GM15510 (cell line): ENCODE measurements around the gene MPV17.

Source experiments
- POLR2A ChIP-seq: IDR thresholded peaks from 3 replicates; pipeline ENCODE4 v1.6.1; 2011; ENCODE audit warnings: borderline replicate concordance; ENCODE audit not compliant: insufficient read length; ENCODE audit errors: extremely low read depth

Gene MPV17

DNA sequence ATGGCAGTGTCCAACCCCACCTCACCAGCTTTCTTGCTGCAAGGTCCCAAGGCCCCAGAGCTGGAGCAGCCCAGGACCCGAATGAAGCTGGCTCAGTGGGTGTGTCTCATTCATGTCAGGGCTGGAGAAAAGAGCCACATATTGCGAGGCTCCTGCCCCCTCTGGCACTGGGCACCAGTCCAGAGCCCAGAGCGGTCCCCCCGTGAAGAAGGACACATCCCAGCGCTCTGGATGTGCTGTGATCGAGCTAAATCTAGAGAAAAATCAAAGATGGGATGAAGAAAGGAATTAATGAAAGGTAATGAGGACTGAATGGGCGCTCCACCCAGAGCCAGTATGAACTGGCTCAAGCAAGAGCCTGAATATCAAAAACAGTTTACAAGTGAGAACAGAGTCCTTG lies 13.3 kb upstream of the MPV17 start:
- TF ChIP-seq POLR2A = no peak

DNA sequence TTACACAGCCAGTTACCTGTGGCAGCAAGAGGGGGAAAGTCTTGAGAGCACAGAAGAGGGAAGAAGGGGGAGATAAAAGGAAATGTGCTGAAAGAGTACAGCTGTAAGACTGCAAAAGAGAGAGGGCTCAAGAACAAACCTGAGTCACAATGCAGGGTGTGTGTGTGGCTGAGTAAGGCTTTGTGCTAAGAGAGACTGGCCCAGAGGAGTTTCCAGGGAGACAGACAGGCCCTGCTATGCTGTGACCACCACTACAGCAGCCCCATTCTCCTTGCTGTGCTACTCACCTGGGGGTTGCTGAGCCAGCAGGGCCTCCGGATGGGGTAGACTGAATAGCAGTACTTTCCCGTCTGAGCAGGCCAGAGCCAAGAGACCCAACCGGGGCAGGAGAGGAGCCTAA lies 12.4 kb upstream of the MPV17 start:
- TF ChIP-seq POLR2A = no peak

GRCh38 chr2:27324720-27325119 lies 1.8 kb upstream of the MPV17 start:
- TF ChIP-seq POLR2A = no peak

DNA sequence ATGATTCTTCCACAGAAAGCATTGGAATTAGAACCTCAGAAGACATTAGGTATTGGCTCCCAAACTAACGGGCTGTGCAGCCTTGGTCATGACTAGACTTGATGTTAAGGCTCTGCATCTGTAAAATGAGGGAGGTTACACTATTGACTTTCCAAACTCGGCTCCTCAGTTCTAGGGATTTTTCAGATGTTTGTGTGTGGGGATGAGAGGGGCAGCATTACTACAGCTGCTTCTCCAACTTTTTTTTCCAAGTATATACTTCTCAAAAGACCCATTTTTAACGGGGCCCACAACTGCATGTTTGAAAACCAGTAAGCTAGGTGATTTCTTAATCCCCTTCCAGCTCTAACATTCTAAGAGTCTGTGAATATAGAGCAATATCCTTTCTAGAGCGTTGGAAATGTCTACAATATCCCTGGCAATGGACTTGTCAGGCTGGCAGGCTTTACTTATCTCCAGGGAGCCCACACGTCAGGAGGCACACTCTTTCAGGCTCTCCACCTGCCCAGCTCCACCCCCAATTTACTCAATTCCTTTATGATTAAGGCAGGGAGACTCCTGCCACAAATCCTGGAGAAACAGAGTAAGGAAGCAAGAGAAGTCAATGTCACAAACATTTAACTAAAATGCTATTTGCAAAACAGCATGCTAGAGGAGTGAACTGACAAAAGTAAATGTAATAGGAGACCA lies 844 bp upstream of the MPV17 start:
- TF ChIP-seq POLR2A = no peak

- peak; percentile 25 for TF ChIP-seq POLR2A
These were observed 564 bp downstream of the MPV17 start for GRCh38 chr2:27322301-27322765.

DNA sequence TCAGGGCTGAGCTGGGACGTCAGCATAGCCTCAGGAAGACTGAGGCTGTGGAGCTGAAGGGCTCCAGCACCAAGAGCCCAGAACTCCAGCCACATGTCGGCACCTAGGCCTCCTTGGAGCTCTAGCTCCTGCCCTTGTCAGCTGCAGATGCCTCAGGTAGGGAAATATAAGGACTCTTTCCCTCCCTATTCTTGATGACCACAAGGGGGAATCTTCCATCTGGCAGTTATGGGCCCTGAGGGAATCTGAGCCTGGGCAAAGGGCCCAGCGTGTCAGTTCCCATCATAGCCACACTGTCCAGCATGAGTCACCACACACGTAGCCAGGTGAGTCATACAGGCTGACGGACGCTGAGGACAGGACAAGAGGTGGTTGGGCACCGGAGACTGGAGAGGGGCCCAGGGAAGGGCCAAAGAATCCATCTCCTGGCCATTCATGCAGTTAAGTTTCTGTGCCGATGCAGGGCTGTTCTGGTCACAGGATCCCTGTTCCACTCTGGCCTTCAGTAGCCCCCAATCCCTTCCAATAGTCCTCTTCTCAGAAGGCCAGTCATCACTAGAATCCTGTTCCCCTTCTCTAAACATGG lies 1.8 kb downstream of the MPV17 start:
- TF ChIP-seq POLR2A = no peak

DNA sequence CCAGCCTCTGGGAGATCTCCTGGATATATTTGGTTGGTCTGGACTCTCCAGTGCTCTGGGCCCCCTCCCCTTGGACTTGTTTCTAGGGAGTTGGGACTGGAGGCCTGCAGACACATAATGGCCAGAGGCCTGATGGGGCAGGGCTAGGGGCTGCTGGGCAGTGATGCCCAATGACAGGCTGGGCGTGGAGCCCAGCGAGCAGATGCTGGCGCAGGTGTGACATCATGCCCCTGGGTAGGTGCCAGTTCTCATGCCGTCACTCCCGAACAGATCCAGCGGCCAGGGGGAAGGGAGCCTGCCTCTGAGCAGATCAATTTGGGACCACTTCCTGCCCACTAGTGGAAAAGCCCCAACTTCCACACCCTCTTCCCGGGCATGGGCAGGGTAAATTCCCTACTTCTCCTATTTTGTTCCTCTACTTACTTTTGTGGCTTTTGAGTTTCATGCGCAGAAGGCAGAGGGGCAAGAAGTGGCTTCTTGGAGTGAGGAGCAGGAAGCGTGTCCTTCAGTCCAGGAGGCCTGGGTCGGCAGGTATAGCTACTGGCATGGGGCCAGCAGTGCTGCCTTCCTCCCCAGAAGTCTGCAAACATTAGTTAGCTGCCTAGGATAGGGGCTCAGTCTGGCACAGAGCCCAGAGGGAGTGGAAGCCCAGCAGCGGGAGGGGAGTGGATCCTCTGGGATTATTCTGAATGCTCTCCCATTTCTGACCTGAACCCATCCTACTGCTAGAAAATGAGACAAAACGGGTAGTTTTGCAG lies 6.1 kb downstream of the MPV17 start:
- TF ChIP-seq POLR2A = no peak

DNA sequence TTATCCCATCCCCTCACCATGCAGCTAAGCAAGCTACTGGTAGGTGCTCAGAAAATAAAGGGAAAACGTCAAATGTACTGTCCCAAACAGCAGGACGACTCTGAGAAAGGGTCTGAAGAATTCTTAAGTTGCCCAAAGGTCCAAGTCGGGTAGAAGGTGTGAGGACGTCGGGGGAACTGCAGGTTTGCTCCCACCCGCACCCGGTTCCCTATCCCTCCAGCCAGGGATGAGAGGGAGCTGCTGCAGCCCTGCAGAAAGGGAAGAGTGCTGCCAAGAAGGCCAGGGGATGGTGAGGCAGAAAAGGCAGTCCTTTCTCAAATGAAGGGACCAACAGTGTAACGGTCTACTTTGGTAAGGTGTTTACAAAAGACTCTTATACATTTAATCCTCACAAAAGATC lies 7.8 kb downstream of the MPV17 start:
- no peak for TF ChIP-seq POLR2A

- no peak for TF ChIP-seq POLR2A
These were observed 8.2 kb downstream of the MPV17 start for GRCh38 chr2:27314709-27315108.

DNA sequence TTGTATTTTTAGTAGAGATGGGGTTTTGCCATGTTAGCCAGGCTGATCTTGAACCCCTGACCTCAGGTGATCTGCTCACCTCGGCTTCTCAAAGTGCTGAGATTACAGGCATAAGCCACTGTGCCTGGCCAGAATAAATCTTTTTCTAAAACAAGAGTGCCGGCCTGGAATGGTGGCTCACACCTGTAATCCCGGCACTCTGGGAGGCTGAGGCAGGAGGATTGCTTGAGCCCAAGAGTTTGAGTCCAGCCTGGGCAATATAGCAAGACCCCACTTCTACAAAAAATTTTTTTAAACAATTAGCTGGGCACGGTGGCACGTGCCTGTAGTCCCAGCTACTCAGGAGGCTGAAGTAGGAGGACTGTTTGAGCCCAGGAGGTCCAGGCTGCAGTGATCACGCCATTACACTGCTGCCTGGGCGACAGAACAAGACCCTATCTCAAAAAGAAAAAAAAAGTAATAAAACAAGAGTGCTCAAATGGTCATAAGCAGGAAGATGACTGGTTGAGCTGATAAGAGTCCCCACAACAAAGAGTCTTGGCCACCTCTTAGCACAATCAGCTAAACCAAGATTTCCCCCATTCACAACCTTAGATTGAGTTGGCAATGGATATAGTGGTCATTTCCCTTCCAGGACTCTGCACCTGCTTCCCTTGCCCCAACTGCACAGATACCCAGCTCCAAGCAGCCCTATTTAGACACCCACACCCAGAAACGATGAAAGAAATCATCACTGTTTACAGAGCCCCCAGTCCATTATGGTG lies 8.8 kb downstream of the MPV17 start:
- TF ChIP-seq POLR2A = no peak

DNA sequence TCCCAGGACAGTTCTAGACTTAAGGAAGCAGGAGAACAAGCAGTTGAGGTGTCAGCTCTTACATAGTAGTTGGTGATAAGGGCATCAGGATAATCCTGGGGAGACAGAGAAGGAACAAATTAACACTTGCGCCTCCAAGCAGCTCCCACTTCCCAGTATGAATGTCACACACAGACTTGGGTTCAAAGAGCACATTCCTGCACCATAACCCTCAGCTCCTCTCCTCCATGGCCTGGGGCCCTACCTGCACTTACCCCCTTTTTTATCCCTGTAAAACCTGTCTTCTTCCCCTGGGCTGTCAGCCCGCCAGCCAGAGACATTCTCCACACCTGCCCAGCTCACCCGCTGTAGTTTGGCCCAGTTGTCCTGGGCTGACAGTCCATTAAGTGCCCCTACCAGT lies 10.7 kb downstream of the MPV17 start:
- no peak for TF ChIP-seq POLR2A

DNA sequence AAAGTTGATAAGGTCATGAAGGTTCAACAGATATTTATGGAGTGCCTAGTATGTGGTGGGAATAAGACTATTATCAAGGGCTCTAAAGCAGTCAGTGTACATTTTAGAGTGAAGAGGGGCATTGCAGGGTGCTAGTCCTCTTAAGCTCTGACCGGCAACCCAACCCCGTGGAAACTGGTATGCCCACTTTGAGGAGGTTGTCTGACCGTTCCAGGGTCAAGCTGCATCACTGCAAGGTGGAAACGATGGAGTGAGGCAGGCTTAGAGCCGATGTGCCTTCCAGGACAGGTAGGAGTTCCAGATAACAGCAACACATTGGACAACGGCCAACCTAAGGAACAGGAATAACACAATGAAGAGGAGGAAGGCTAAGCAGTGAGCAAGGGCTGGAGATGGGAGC lies 13.2 kb downstream of the MPV17 start:
- no peak for TF ChIP-seq POLR2A

DNA sequence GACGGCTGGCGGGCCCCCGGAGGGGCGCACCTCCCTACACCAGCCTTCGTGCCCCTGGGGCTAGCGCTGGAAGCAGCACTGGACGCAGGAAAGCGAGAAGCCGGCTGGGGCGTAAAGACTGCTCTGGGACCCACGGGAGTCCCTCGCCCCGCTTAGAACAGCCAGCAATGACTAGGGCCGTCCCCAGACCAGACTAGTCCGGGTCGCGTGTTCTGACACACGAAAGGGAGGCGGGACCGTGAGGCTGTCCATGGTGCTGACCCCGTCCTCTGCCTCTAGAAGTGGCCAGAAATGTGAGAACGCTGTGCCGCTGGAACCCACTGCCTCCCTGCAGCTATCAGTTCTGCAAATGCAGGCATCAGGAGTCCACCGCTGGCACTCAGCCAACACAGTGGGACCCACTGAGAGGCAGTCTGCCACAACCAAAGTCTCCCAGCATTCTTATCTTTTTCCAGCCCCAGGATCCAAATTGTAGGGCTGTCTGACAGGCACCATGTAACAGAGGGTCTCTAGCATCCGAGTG lies 14.5 kb downstream of the MPV17 start, which contains the start of gene UCN:
TSS of gene UCN (minus strand) at position 87 of the 523 bp plus-strand sequence. CDS start 550 bp downstream, outside the sequence.
- no peak for TF ChIP-seq POLR2A

- TF ChIP-seq POLR2A = no peak
These were observed 15.1 kb downstream of the MPV17 start for GRCh38 chr2:27307545-27308358.

GRCh38 chr2:27307287-27307544 lies 15.7 kb downstream of the MPV17 start:
- no peak for TF ChIP-seq POLR2A
